HL-60/S4 (cell line): ENCODE measurements around the gene TRAF3IP3.

Experiments used
- in situ Hi-C: fragments of 300-500 bp; cut with MboI; formaldehyde crosslinking; loops from 2 replicates; pipeline ENCODE4 v1.14.3; 2022; ENCODE audit warnings: low sequenced_read_pairs

TRAF3IP3 gene

GRCh38 chr1:209797978-209798639 is 42.3 kb downstream of the TRAF3IP3 start:
- in situ Hi-C loops: no loop called here

- in situ Hi-C loops: no loop called here
Measured at GRCh38 chr1:209800984-209801834, 45.4 kb downstream of the TRAF3IP3 start.

- in situ Hi-C loops: no loop called here
Measured at GRCh38 chr1:209802117-209802779, 46.4 kb downstream of the TRAF3IP3 start.

- in situ Hi-C loops: no loop called here
Measured at GRCh38 chr1:209802780-209803152, 46.9 kb downstream of the TRAF3IP3 start.

GRCh38 chr1:209803568-209803967 is 47.7 kb downstream of the TRAF3IP3 start:
- in situ Hi-C loops: no loop called here

- in situ Hi-C loops: no loop called here
Measured at GRCh38 chr1:209805341-209805781, 49.5 kb downstream of the TRAF3IP3 start.

GRCh38 chr1:209805875-209806760 is 50.3 kb downstream of the TRAF3IP3 start, which contains the start of gene IRF6:
IRF6 (minus strand) TSS chr1:209806142; CDS start chr1:209801413, 4,729 bp downstream.
- in situ Hi-C loops: no loop called here

- in situ Hi-C loops: no loop called here
Measured at GRCh38 chr1:209807509-209807908, 51.7 kb downstream of the TRAF3IP3 start.

- in situ Hi-C loops: no loop called here
Measured at GRCh38 chr1:209808059-209808581, 52.3 kb downstream of the TRAF3IP3 start.

- in situ Hi-C loops: no loop called here
Measured at GRCh38 chr1:209809611-209810010, 53.8 kb downstream of the TRAF3IP3 start.

- in situ Hi-C loops: no loop called here
Measured at GRCh38 chr1:209810783-209811182, 54.9 kb downstream of the TRAF3IP3 start.

- in situ Hi-C loops: no loop called here
Measured at GRCh38 chr1:209813902-209814301, 58.0 kb downstream of the TRAF3IP3 start.

GRCh38 chr1:209815490-209815889 is 59.6 kb downstream of the TRAF3IP3 start:
- in situ Hi-C loops: no loop called here

GRCh38 chr1:209815931-209816341 is 60.1 kb downstream of the TRAF3IP3 start:
- in situ Hi-C loops: no loop called here

- in situ Hi-C loops: no loop called here
Measured at GRCh38 chr1:209816923-209817322, 61.1 kb downstream of the TRAF3IP3 start.

- in situ Hi-C loops: no loop called here
Measured at GRCh38 chr1:209817691-209818090, 61.8 kb downstream of the TRAF3IP3 start.

- in situ Hi-C loops: no loop called here
Measured at GRCh38 chr1:209819058-209819457, 63.2 kb downstream of the TRAF3IP3 start.

- in situ Hi-C loops: no loop called here
Measured at GRCh38 chr1:209820986-209821385, 65.1 kb downstream of the TRAF3IP3 start.

- in situ Hi-C loops: no loop called here
Measured at GRCh38 chr1:209822706-209823105, 66.9 kb downstream of the TRAF3IP3 start.
